Measurements from ENCODE around the gene FBN1. TPM values are rescaled to one million over a fixed set of nuclear protein-coding genes. Genes with fewer than 3 reads are reported as not detected.

FBN1 gene
- total RNA-seq, 1 donor, result 1,556 TPM

- no peaks in the 10 kb centered on the region for H4K20me1 ChIP-seq (ENCODE audit: insufficient read depth, low read length)
- no peaks in the 10 kb centered on the region for H3K27me3 ChIP-seq (ENCODE audit: insufficient read depth, low read length)
- H3K36me3 ChIP-seq (ENCODE audit: insufficient read depth, low read length), result peaks cover 95% of the 10 kb centered on the region
- no peak for DNase-seq (ENCODE audit: insufficient read length, low spot score, missing footprints)
- no peak overlapping the region for H2AFZ ChIP-seq (ENCODE audit: low read length)
- H3K79me2 ChIP-seq (ENCODE audit: insufficient read depth, low read length), result peaks cover 6% of the 10 kb centered on the region
- H3K4me3 ChIP-seq (ENCODE audit: insufficient read depth, low read length), result no peak overlapping the region
- H3K27ac ChIP-seq (ENCODE audit: low read depth, low read length), result no peak overlapping the region
- no peak for TF ChIP-seq CTCF (IDR thresholded peaks at IDR 0.05; ENCODE audit: extremely low read depth, low read depth, low read length)
- H3K4me2 ChIP-seq (ENCODE audit: insufficient read depth, low read length), result no peak overlapping the region
- peaks cover 24% of the 10 kb centered on the region for H3K4me1 ChIP-seq (ENCODE audit: insufficient read depth, low read length)
- H3K9me3 ChIP-seq (ENCODE audit: low read depth, low read length), result no peaks in the 10 kb centered on the region
Measured at GRCh38 chr15:48498828-48499227, 146.7 kb downstream of the FBN1 start.

- peaks cover 91% of the 10 kb centered on the region for H3K36me3 ChIP-seq (ENCODE audit: insufficient read depth, low read length)
- no peak overlapping the region for H2AFZ ChIP-seq (ENCODE audit: low read length)
- no peak overlapping the region for H3K4me3 ChIP-seq (ENCODE audit: insufficient read depth, low read length)
- no peak for DNase-seq (ENCODE audit: insufficient read length, low spot score, missing footprints)
- peaks cover 12% of the 10 kb centered on the region for H3K79me2 ChIP-seq (ENCODE audit: insufficient read depth, low read length)
- H4K20me1 ChIP-seq (ENCODE audit: insufficient read depth, low read length), result no peaks in the 10 kb centered on the region
- H3K27ac ChIP-seq (ENCODE audit: low read depth, low read length), result peak overlapping the region; percentile 90
- H3K4me2 ChIP-seq (ENCODE audit: insufficient read depth, low read length), result peak overlapping the region; percentile 29
- peaks cover 36% of the 10 kb centered on the region for H3K4me1 ChIP-seq (ENCODE audit: insufficient read depth, low read length)
- TF ChIP-seq CTCF (IDR thresholded peaks at IDR 0.05; ENCODE audit: extremely low read depth, low read depth, low read length), result no peak
- no peaks in the 10 kb centered on the region for H3K9me3 ChIP-seq (ENCODE audit: low read depth, low read length)
- no peaks in the 10 kb centered on the region for H3K27me3 ChIP-seq (ENCODE audit: insufficient read depth, low read length)
Measured at GRCh38 chr15:48494631-48495030, 150.9 kb downstream of the FBN1 start.

- H3K79me2 ChIP-seq (ENCODE audit: insufficient read depth, low read length), result peaks cover 10% of the 10 kb centered on the region
- no peak for DNase-seq (ENCODE audit: insufficient read length, low spot score, missing footprints)
- H3K9me3 ChIP-seq (ENCODE audit: low read depth, low read length), result no peaks in the 10 kb centered on the region
- H3K27ac ChIP-seq (ENCODE audit: low read depth, low read length), result peak overlapping the region; percentile 90
- H3K4me2 ChIP-seq (ENCODE audit: insufficient read depth, low read length), result peak overlapping the region; percentile 29
- no peaks in the 10 kb centered on the region for H3K27me3 ChIP-seq (ENCODE audit: insufficient read depth, low read length)
- H2AFZ ChIP-seq (ENCODE audit: low read length), result no peak overlapping the region
- no peaks in the 10 kb centered on the region for H4K20me1 ChIP-seq (ENCODE audit: insufficient read depth, low read length)
- peaks cover 91% of the 10 kb centered on the region for H3K36me3 ChIP-seq (ENCODE audit: insufficient read depth, low read length)
- no peak overlapping the region for H3K4me3 ChIP-seq (ENCODE audit: insufficient read depth, low read length)
- peaks cover 36% of the 10 kb centered on the region for H3K4me1 ChIP-seq (ENCODE audit: insufficient read depth, low read length)
- no peak for TF ChIP-seq CTCF (IDR thresholded peaks at IDR 0.05; ENCODE audit: extremely low read depth, low read depth, low read length)
Measured at GRCh38 chr15:48493763-48494225, 151.7 kb downstream of the FBN1 start.

- Histone ChIP-seq H3K4me1 (ENCODE audit: insufficient read depth, low read length) (peaks cover 36% of the 10 kb centered on the region), H3K27me3 (ENCODE audit: insufficient read depth, low read length) (no peaks in the 10 kb centered on the region), H3K4me2 (ENCODE audit: insufficient read depth, low read length) (peak overlapping the region; percentile 29), H3K36me3 (ENCODE audit: insufficient read depth, low read length) (peaks cover 91% of the 10 kb centered on the region), H3K27ac (ENCODE audit: low read depth, low read length) (peak overlapping the region; percentile 90), H2AFZ (ENCODE audit: low read length) (no peak overlapping the region), H4K20me1 (ENCODE audit: insufficient read depth, low read length) (no peaks in the 10 kb centered on the region), H3K4me3 (ENCODE audit: insufficient read depth, low read length) (no peak overlapping the region), H3K79me2 (ENCODE audit: insufficient read depth, low read length) (peaks cover 9% of the 10 kb centered on the region), H3K9me3 (ENCODE audit: low read depth, low read length) (no peaks in the 10 kb centered on the region)
- TF ChIP-seq CTCF (IDR thresholded peaks at IDR 0.05; ENCODE audit: extremely low read depth, low read depth, low read length), result no peak
- DNase-seq (ENCODE audit: insufficient read length, low spot score, missing footprints), result peak; percentile 84
Measured at GRCh38 chr15:48493084-48493762, 152.3 kb downstream of the FBN1 start.
